Astrocyte (in vitro differentiated cells and primary cell): ENCODE data around the gene CHRNA10. TPM values are rescaled to one million over a fixed set of nuclear protein-coding genes. Genes with fewer than 3 reads are reported as not detected.
"Not testable (repeated sequence)": the region's sequence is repeated elsewhere in the genome, so short reads cannot be mapped to it uniquely, and the experiment has no call there.

Source experiments
- DNase-seq: peaks from one replicate; pipeline ENCODE4 v3.0.0-alpha.2; 2010; ENCODE audit warnings: low read depth
- FAIRE-seq: peaks from 2 replicates; lab custom pipeline; 2011; peaks lifted over from hg19 to GRCh38; lab: Jason Lieb, UNC
- H2AFZ ChIP-seq: 2 replicates; pipeline ENCODE4 v1.6.0; 2012; ENCODE audit warnings: low read depth, low read length, inconsistent platforms
- H3K27ac ChIP-seq: 2 replicates; pipeline ENCODE4 v1.5.1; 2011; ENCODE audit warnings: low read depth, low read length, inconsistent platforms
- H3K27me3 ChIP-seq: 2 replicates; pipeline ENCODE4 v1.6.0; 2011; ENCODE audit warnings: low read length, inconsistent platforms; ENCODE audit not compliant: insufficient read depth
- H3K36me3 ChIP-seq: 2 replicates; pipeline ENCODE4 v1.5.1; 2011; ENCODE audit warnings: low read length, inconsistent platforms; ENCODE audit not compliant: insufficient read depth
- H3K4me1 ChIP-seq: 2 replicates; pipeline ENCODE4 v1.5.1; 2011; ENCODE audit warnings: low read length, inconsistent platforms; ENCODE audit not compliant: insufficient read depth
- H3K4me2 ChIP-seq: 2 replicates; pipeline ENCODE4 v1.6.0; 2012; ENCODE audit warnings: low read length, inconsistent platforms
- H3K4me3 ChIP-seq: 2 replicates; pipeline ENCODE4 v1.5.1; 2011; ENCODE audit warnings: low read depth, mild to moderate bottlenecking, low read length, inconsistent platforms; ENCODE audit not compliant: insufficient read depth
- H3K79me2 ChIP-seq: 2 replicates; pipeline ENCODE4 v1.6.0; 2012; ENCODE audit warnings: mild to moderate bottlenecking, low read length, inconsistent platforms; ENCODE audit not compliant: insufficient read depth
- H3K9ac ChIP-seq: 2 replicates; pipeline ENCODE4 v1.6.0; 2012; ENCODE audit warnings: mild to moderate bottlenecking, low read length, inconsistent platforms
- H3K9me3 ChIP-seq: 2 replicates; pipeline ENCODE4 v1.5.1; 2012; ENCODE audit warnings: low read depth, mild to moderate bottlenecking, low read length, inconsistent platforms; ENCODE audit not compliant: insufficient read depth
- H4K20me1 ChIP-seq: 2 replicates; pipeline ENCODE4 v1.6.0; 2012; ENCODE audit warnings: low read length, inconsistent platforms; ENCODE audit not compliant: insufficient read depth
- H3K27ac Mint-ChIP-seq: one replicate; pipeline ENCODE4 v1.8.0; 2021; ENCODE audit warnings: mild to moderate bottlenecking, mixed read lengths; ENCODE audit not compliant: unreplicated experiment
- H3K27me3 Mint-ChIP-seq: one replicate; pipeline ENCODE4 v1.8.0; 2021; ENCODE audit warnings: low read depth, mixed read lengths; ENCODE audit not compliant: unreplicated experiment
- H3K36me3 Mint-ChIP-seq: one replicate; pipeline ENCODE4 v1.8.0; 2021; ENCODE audit warnings: low read depth, mixed read lengths; ENCODE audit not compliant: unreplicated experiment
- H3K4me1 Mint-ChIP-seq: one replicate; pipeline ENCODE4 v1.8.0; 2021; ENCODE audit warnings: low read depth, mixed read lengths; ENCODE audit not compliant: unreplicated experiment
- H3K4me3 Mint-ChIP-seq: one replicate; pipeline ENCODE4 v1.8.0; 2021; ENCODE audit warnings: mild to moderate bottlenecking, moderate library complexity, mixed read lengths; ENCODE audit not compliant: unreplicated experiment
- H3K9me3 Mint-ChIP-seq: one replicate; pipeline ENCODE4 v1.8.0; 2021; ENCODE audit warnings: mild to moderate bottlenecking, mixed read lengths; ENCODE audit not compliant: unreplicated experiment
- EZH2 ChIP-seq: IDR thresholded peaks from 2 replicates; pipeline ENCODE4 v1.6.1; 2012; ENCODE audit warnings: mild to moderate bottlenecking, low read length, inconsistent platforms; ENCODE audit not compliant: insufficient read depth
- total RNA-seq: library from RNA; stranded (reverse); gene quantifications from 2 replicates; pipeline ENCODE4 v1.2.1, GENCODE V29; 2021
- TF ChIP-seq, protein P1 (sequence below): IDR thresholded peaks from 2 replicates; pipeline ENCODE4 v1.5.1; 2011; ENCODE audit warnings: low read depth, mild to moderate bottlenecking, inconsistent platforms, low read length, moderate library complexity; ENCODE audit not compliant: insufficient read depth

The CHRNA10 gene
- total RNA-seq, 1 donor from 2014 or later: 1.5 TPM

DNA sequence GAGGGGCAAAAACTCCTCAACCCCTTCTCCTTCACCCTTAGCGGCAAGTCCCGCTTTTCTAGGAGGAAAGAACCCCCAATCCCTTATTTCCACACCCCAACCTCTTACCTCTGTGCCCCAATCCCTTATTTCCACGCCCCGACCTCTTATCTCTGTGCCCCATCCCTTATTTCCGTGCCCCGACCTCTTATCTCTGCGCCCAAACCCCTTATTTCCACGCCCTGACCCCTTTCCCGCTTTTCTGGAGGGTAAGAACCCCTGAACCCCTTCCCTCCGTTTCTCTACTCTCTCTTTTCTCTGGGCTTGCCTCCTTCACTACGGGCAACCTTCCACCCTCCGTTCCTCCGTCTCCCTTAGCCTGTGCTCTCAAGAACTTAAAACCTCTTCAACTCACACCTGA is 22.3 kb downstream of the CHRNA10 start:
- H3K9me3 ChIP-seq, FAIRE-seq, H2AFZ ChIP-seq, H4K20me1 ChIP-seq, H3K4me1 Mint-ChIP-seq, H3K4me1 ChIP-seq, DNase-seq, H3K36me3 ChIP-seq, H3K27me3 ChIP-seq, H3K9ac ChIP-seq, H3K9me3 Mint-ChIP-seq, H3K4me3 Mint-ChIP-seq, H3K27ac Mint-ChIP-seq, H3K36me3 Mint-ChIP-seq, H3K4me2 ChIP-seq, H3K4me3 ChIP-seq, H3K27ac ChIP-seq, H3K79me2 ChIP-seq: not testable (repeated sequence)
- H3K27me3 Mint-ChIP-seq: peaks cover 47% of the 10 kb centered on the region

DNA sequence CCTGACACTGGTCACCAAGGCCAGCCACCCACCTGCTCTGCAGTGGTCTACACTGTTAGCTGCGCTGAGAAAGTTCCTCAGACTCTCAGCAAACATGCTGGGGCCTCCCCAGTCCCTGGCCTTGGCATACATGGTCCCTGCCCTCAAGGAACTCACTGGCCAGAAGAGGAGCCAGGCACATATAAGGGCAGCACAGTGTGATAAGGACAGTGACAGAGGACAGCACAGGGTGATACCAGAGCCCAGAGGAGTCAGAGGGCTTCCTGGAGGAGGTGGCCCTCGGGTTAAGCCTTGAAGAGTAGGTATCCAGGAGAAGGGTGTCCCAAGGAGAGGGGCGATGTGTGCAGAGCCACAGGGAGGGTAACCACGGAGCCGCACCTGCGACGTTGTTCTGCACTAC is 25.6 kb downstream of the CHRNA10 start:
- Mint-ChIP-seq H3K9me3 (peaks cover 9% of the 10 kb centered on the region), H3K27me3 (peaks cover 44% of the 10 kb centered on the region)

DNA sequence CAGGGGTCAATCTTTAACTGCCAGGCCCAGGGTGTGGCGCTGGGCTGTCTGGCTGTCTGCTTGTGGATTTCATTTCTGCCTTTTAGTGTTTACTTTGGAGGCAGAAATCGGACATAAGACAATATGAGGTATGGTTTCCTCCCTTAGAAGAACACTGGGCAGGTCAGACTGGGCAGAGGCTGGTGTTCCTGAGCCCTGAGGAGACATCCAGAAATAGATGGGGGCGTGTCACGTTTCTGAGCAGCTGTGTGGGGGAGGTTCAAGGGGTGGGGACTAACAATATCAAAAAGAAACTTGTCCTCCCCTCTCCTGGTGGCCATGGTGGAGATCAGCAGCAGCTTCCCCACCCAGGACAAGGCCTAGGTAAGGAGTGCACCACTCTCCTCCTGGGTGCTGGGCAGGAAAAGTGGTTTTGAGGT is 26.4 kb downstream of the CHRNA10 start, which contains the start of gene ART1:
TSS of gene ART1 (plus strand) at position 312 of the 419 bp plus-strand sequence. CDS start 14,086 bp downstream, outside the sequence.
- Histone ChIP-seq H3K9ac (no peak within 1 kb of the TSS), H4K20me1 (no peaks in the 10 kb centered on the region), H3K4me1 (peaks cover 7% of the 10 kb centered on the region), H3K4me2 (no peak within 1 kb of the TSS), H3K4me3 (no peak within 1 kb of the TSS), H3K27ac (no peak within 1 kb of the TSS), H2AFZ (no peak within 1 kb of the TSS), H3K79me2 (no peaks in the 10 kb centered on the region), H3K27me3 (no peaks in the 10 kb centered on the region), H3K36me3 (no peaks in the 10 kb centered on the region), H3K9me3 (no peaks in the 10 kb centered on the region)
- peaks cover 9% of the 10 kb centered on the region for H3K9me3 Mint-ChIP-seq
- no peak within 1 kb of the TSS for H3K4me3 Mint-ChIP-seq
- peaks cover 42% of the 10 kb centered on the region for H3K27me3 Mint-ChIP-seq
- H3K36me3 Mint-ChIP-seq: peaks cover 3% of the 10 kb centered on the region
- no peak for FAIRE-seq
- no peak within 1 kb of the TSS for H3K27ac Mint-ChIP-seq
- TF ChIP-seq, protein P1, sequence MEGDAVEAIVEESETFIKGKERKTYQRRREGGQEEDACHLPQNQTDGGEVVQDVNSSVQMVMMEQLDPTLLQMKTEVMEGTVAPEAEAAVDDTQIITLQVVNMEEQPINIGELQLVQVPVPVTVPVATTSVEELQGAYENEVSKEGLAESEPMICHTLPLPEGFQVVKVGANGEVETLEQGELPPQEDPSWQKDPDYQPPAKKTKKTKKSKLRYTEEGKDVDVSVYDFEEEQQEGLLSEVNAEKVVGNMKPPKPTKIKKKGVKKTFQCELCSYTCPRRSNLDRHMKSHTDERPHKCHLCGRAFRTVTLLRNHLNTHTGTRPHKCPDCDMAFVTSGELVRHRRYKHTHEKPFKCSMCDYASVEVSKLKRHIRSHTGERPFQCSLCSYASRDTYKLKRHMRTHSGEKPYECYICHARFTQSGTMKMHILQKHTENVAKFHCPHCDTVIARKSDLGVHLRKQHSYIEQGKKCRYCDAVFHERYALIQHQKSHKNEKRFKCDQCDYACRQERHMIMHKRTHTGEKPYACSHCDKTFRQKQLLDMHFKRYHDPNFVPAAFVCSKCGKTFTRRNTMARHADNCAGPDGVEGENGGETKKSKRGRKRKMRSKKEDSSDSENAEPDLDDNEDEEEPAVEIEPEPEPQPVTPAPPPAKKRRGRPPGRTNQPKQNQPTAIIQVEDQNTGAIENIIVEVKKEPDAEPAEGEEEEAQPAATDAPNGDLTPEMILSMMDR: no peak
- no peak for TF ChIP-seq EZH2
- no peak for DNase-seq
- no peaks in the 10 kb centered on the region for H3K4me1 Mint-ChIP-seq

More for the DNA sequence above, 25.6 kb downstream of the CHRNA10 start:
- Mint-ChIP-seq H3K4me3 (no peak overlapping the region), H3K27ac (no peak overlapping the region), H3K36me3 (peaks cover 3% of the 10 kb centered on the region), H3K4me1 (no peaks in the 10 kb centered on the region)
- no peaks in the 10 kb centered on the region for H4K20me1 ChIP-seq
- no peak overlapping the region for H3K4me2 ChIP-seq
- no peak overlapping the region for H2AFZ ChIP-seq
- FAIRE-seq (no peak), DNase-seq (no peak)
- no peaks in the 10 kb centered on the region for H3K36me3 ChIP-seq
- H3K27me3 ChIP-seq: no peaks in the 10 kb centered on the region
- no peak overlapping the region for H3K9ac ChIP-seq
- H3K79me2 ChIP-seq: no peaks in the 10 kb centered on the region
- no peak overlapping the region for H3K27ac ChIP-seq
- no peak overlapping the region for H3K4me3 ChIP-seq
- H3K9me3 ChIP-seq: no peaks in the 10 kb centered on the region
- peaks cover 7% of the 10 kb centered on the region for H3K4me1 ChIP-seq
- TF ChIP-seq, protein P1: no peak
- no peak for TF ChIP-seq EZH2

DNA sequence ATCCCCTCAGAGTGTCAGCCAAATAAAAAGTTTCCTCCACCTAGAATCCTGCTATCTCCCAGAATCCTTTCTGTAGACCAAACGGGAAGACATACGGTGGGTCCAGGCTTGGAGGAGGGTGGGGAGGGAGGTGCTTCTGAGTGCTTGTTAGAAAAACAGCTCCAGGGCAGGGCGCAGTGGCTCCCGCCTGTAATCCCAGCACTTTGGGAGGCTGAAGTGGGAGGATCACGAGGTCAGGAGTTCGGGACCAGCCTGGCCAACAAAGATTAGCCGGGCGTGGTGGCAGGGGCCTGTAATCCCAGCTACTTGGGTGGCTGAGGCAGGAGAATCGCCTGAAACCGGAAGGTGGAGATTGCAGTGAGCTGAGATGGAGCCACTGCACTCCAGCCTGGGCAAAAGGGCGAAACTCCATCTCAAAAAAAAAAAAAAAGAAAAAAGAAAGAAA is 28.1 kb downstream of the CHRNA10 start:
- H3K9me3 ChIP-seq, H3K4me3 ChIP-seq, H3K4me3 Mint-ChIP-seq, DNase-seq, H3K9me3 Mint-ChIP-seq, H4K20me1 ChIP-seq, H3K4me1 ChIP-seq, FAIRE-seq, H3K27ac ChIP-seq, H3K27ac Mint-ChIP-seq, H3K36me3 Mint-ChIP-seq, H3K27me3 ChIP-seq, H3K4me1 Mint-ChIP-seq, H3K79me2 ChIP-seq, H3K36me3 ChIP-seq: not testable (repeated sequence)
- H3K27me3 Mint-ChIP-seq: peaks cover 36% of the 10 kb centered on the region
- H3K9ac ChIP-seq: peak overlapping the region; percentile 78
- H3K4me2 ChIP-seq: peak overlapping the region; percentile 93
- peak overlapping the region; percentile 79 for H2AFZ ChIP-seq
